HG03558 (cell line): Measurements from ENCODE around the gene MYBL2.
"Not testable (repeated sequence)": the region's sequence is repeated elsewhere in the genome, so short reads cannot be mapped to it uniquely, and the experiment has no call there.

Experiments used
- ATAC-seq: cut with Tn5 transposase; IDR thresholded peaks from one replicate; pipeline ENCODE4 v1.9.1; 2021; ENCODE audit warnings: moderate number of reproducible peaks; ENCODE audit not compliant: unreplicated experiment; ENCODE audit errors: extremely low read depth

The MYBL2 gene

GRCh38 chr20:43666376-43667328 is at the start of gene MYBL2:
Gene MYBL2 (plus strand): TSS chr20:43667114. CDS start chr20:43667284, 170 bp downstream.
- ATAC-seq = peak; percentile 35

GRCh38 chr20:43631598-43631997 is 35.3 kb upstream of the MYBL2 start:
- no peak for ATAC-seq

- ATAC-seq = no peak
These were observed 30.5 kb upstream of the MYBL2 start for GRCh38 chr20:43636429-43636828.

GRCh38 chr20:43642548-43642947 is 24.4 kb upstream of the MYBL2 start:
- ATAC-seq = no peak

GRCh38 chr20:43650997-43651525 is 15.9 kb upstream of the MYBL2 start:
- no peak for ATAC-seq

- not testable (repeated sequence) for ATAC-seq
These were observed 15.2 kb upstream of the MYBL2 start for GRCh38 chr20:43651650-43652184.

- ATAC-seq = no peak
These were observed 12.9 kb upstream of the MYBL2 start for GRCh38 chr20:43653966-43654365.

GRCh38 chr20:43655176-43655575 is 11.7 kb upstream of the MYBL2 start:
- not testable (repeated sequence) for ATAC-seq

GRCh38 chr20:43655937-43656336 is 11.0 kb upstream of the MYBL2 start:
- no peak for ATAC-seq

- no peak for ATAC-seq
These were observed 8.7 kb upstream of the MYBL2 start for GRCh38 chr20:43658069-43658722.

- ATAC-seq = no peak
These were observed 8.0 kb upstream of the MYBL2 start for GRCh38 chr20:43658723-43659419.

- no peak for ATAC-seq
These were observed 3.8 kb upstream of the MYBL2 start for GRCh38 chr20:43662943-43663655.

- no peak for ATAC-seq
These were observed 1.3 kb upstream of the MYBL2 start for GRCh38 chr20:43665466-43666176.

- ATAC-seq = no peak
These were observed 623 bp downstream of the MYBL2 start for GRCh38 chr20:43667341-43668132.

GRCh38 chr20:43669332-43669731 is 2.4 kb downstream of the MYBL2 start:
- no peak for ATAC-seq

GRCh38 chr20:43670423-43670822 is 3.5 kb downstream of the MYBL2 start:
- ATAC-seq = no peak

- no peak for ATAC-seq
These were observed 9.5 kb downstream of the MYBL2 start for GRCh38 chr20:43676368-43676767.

GRCh38 chr20:43680981-43681380 is 14.1 kb downstream of the MYBL2 start:
- ATAC-seq = no peak
